ENCODE data around the gene MAN1C1. TPM values are rescaled to one million over a fixed set of nuclear protein-coding genes. Genes with fewer than 3 reads are reported as not detected.

Gene MAN1C1
- total and polyA plus RNA-seq, 10 of the 15 experiments (the other 5 are each of a cell fraction or from before 2014, with no cell fraction given) = 0.12 to 0.56 (median 0.22) TPM; not detected in 3

GRCh38 chr1:25613091-25613490 is 3.5 kb upstream of the MAN1C1 start (continued):
- no peak for TF ChIP-seq IRF5 (IDR thresholded peaks at IDR 0.05; ENCODE audit: borderline replicate concordance)

- RAD21 ChIA-PET (ENCODE audit: unreplicated experiment) = no interaction called here
- ATAC-seq = no peak
- no peak for DNase-seq (ENCODE audit: low read depth, low spot score)
- Histone ChIP-seq H3K27me3 (replicated peaks in 1 of 2; ENCODE audit: control insufficient read depth in 2 of 2, insufficient read depth in 2 of 2, low read length in 1 of 2) (peaks cover 0 to 4% of the 10 kb centered on the region in 2 experiments; a peak in 2 of 4 replicates), H3K4me2 (ENCODE audit: control insufficient read depth, insufficient read depth) (no peak overlapping the region), H3K36me3 (ENCODE audit: control insufficient read depth in 2 of 2, insufficient read depth in 2 of 2, low read length in 1 of 2) (no peaks in the 10 kb centered on the region), H3K27ac (ENCODE audit: control insufficient read depth, insufficient read depth) (no peak overlapping the region), H3K4me1 (ENCODE audit: control insufficient read depth, insufficient read depth, low read length) (peaks cover 27% of the 10 kb centered on the region), H3K9me3 (replicated peaks; ENCODE audit: control insufficient read depth, insufficient read depth, low read length) (no peaks in the 10 kb centered on the region), H3K4me3 (no peak overlapping the region), H3K9ac (ENCODE audit: control insufficient read depth, insufficient read depth, low read length) (no peak overlapping the region), H2AFZ (ENCODE audit: control insufficient read depth, low read depth, low read length) (no peak overlapping the region), H4K20me1 (ENCODE audit: control insufficient read depth, insufficient read depth) (no peaks in the 10 kb centered on the region), H3K79me2 (ENCODE audit: control insufficient read depth, insufficient read depth, low read length) (no peaks in the 10 kb centered on the region)
- FAIRE-seq = no peak
- in situ Hi-C loops (cut with MboI) (loop anchor here (5.0 kb wide), 1 partner anchor 183 kb away; no protein-coding TSS in a partner anchor), intact Hi-C loops (cut with micrococcal nuclease; ENCODE audit: unreplicated experiment) (no loop called here)
- WGBS (ENCODE audit: insufficient coverage, insufficient replicate concordance, low lambda C conversion rate, missing lambda C conversion rate) = 28% methylated on average over 4 of the region's 4 CpGs
- no TSS peak for BruUV-seq (replicated peaks)
- CTCF ChIA-PET = no interaction called here
- POLR2A ChIA-PET = interaction anchor here (0.7 kb wide), 2 partner anchors 46 to 966 kb away, joined by 3 read pairs; no protein-coding TSS in a partner anchor
- SMC1A ChIA-PET (ENCODE audit: uncharacterized antibody, unreplicated experiment) = interaction anchor here (0.9 to 2.2 kb wide), 2 partner anchors 8 to 18 kb away, joined by 3 to 6 read pairs; no protein-coding TSS in a partner anchor
- TF ChIP-seq BCL11A (IDR thresholded peaks at IDR 0.05; ENCODE audit: low read depth, low read length) (no peak), HDGF (IDR thresholded peaks at IDR 0.05) (no peak), IKZF2 (IDR thresholded peaks at IDR 0.05) (no peak), E2F8 (IDR thresholded peaks at IDR 0.05; ENCODE audit: low read depth, partially characterized antibody) (no peak), CTCF (IDR thresholded peaks at IDR 0.05 in 2 of 3, conservative IDR thresholded peaks at IDR 0.05 in 1 of 3; ENCODE audit: control insufficient read depth in 2 of 3, extremely low read depth in 1 of 3, insufficient read depth in 1 of 3, low read depth in 3 of 3, low read length in 3 of 3) (no peak), PRDM15 (CRISPR knock-in tag; IDR thresholded peaks at IDR 0.05) (no peak), ZNF207 (IDR thresholded peaks at IDR 0.05; ENCODE audit: borderline replicate concordance) (no peak), YBX1 (IDR thresholded peaks at IDR 0.05) (no peak), ELK1 (IDR thresholded peaks at IDR 0.05; ENCODE audit: low read depth, low read length) (no peak)
These were observed 2.0 kb upstream of the MAN1C1 start for GRCh38 chr1:25614501-25615171.

Measured in GM12878 (cell line).